H7 (cell line): ENCODE results near the gene TTLL8. TPM values are rescaled to one million over a fixed set of nuclear protein-coding genes. Genes with fewer than 3 reads are reported as not detected.

ENCODE experiments used
- DNase-seq: peaks from one replicate; pipeline ENCODE4 v3.0.0; 2012
- H3K27me3 ChIP-seq: 2 replicates; pipeline ENCODE4 v1.6.0; 2011; ENCODE audit warnings: mild to moderate bottlenecking, low read length; ENCODE audit not compliant: control insufficient read depth, insufficient read depth
- H3K36me3 ChIP-seq: replicated peaks from 2 replicates; pipeline ENCODE4 v1.5.1; 2011; ENCODE audit warnings: low read length; ENCODE audit not compliant: control insufficient read depth, insufficient read depth
- H3K4me3 ChIP-seq: 2 replicates; pipeline ENCODE4 v1.5.1; 2011; ENCODE audit warnings: low read depth, mild to moderate bottlenecking, control low read depth, low read length, moderate library complexity; ENCODE audit not compliant: insufficient read depth
- total RNA-seq: library from RNA; depleted of rRNA; stranded (reverse); fragments of >200 nt; shearing (Covaris generic); gene quantifications from 2 replicates; pipeline ENCODE4 v1.2.3, GENCODE V29; 2014; rRNA removed

Gene TTLL8
- total RNA-seq, 1 experiment from 2014 or later = not detected

DNA sequence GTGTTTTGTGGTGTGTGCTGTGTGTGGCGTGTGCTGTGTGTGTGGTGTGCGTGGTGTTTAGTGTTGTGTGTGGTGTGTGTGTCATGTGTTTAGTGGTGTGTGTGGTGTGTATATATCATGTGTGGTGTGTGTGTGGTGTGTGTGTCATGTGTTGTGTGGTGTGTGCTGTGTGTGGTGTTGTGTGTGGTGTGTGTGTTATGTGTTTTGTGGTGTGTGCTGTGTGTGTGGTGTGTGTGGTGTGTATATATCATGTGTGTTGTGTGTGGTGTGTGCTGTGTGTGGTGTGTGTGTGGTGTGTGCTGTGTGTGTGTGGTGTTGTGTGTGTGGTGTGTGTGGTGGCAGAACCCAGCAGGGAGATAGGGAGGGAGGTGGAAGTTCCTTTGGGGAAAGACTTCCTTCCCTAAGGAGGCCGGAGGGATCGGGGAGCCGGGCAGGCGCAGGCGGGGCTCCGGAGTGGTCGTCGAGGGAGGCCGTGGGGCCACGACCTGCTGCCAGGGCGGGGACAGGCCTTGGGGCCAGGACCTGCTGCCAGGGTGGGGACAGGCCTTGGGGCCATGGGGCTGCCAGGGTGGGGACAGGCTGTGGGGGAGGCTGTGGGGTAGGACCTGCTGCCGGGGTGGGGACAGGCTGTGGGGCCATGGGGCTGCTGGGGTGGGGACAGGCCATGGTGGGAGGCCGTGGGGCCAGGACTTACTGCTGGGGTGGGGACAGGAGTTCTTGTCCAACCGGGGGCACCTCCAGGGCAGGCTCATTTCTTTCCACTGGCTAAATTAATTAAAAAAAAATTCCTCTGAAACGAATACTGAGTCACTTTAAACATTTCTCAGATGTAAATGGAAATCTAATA, 82.3 kb downstream of the TTLL8 start:
- peaks cover 17% of the 10 kb centered on the region for H3K27me3 ChIP-seq
- no peaks in the 10 kb centered on the region for H3K36me3 ChIP-seq
- DNase-seq = peak; percentile 86
- no peak overlapping the region for H3K4me3 ChIP-seq

DNA sequence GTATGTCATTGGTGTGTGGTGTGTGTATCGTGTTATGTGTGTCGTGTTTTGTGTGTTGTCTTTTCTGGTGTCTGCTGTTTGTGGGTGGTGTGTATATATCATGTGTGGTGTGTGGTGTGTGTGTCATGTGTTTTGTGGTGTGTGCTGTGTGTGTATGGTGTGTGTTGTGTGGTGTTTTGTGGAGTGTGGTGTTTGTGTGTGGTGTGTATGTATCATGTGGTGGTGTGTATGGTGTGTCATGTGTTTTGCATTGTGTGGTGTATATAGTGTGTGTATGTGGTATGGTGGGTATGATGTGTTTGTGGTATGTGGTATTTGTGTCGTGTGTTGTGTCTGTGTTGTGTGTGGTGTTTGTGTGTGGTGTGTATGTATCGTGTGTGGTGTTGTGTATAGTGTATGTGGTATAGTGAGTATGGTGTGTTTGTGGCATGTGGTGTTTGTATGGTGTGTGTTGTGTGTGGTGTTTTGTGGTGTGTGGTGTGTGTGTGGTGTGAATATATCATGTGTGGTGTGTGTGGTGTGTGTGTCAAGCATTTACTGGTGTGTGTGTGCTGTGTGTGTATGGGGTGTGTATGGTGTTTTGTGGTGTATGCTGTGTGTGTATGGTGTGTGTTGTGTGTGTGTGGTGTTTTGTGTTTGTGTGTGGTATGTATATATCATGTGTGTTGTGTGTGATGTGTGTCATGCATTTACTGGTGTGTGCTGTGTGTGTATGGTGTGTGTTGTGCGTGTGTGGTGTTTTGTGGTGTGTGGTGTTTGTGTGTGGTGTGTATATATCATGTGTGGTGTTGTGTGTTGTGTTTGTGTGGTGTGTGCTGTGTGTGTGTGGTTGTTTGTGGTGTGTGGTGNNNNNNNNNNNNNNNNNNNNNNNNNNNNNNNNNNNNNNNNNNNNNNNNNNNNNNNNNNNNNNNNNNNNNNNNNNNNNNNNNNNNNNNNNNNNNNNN, 84.8 kb downstream of the TTLL8 start:
- H3K4me3 ChIP-seq = no peak overlapping the region
- H3K36me3 ChIP-seq = no peaks in the 10 kb centered on the region
- H3K27me3 ChIP-seq = peaks cover 21% of the 10 kb centered on the region
- no peak for DNase-seq

DNA sequence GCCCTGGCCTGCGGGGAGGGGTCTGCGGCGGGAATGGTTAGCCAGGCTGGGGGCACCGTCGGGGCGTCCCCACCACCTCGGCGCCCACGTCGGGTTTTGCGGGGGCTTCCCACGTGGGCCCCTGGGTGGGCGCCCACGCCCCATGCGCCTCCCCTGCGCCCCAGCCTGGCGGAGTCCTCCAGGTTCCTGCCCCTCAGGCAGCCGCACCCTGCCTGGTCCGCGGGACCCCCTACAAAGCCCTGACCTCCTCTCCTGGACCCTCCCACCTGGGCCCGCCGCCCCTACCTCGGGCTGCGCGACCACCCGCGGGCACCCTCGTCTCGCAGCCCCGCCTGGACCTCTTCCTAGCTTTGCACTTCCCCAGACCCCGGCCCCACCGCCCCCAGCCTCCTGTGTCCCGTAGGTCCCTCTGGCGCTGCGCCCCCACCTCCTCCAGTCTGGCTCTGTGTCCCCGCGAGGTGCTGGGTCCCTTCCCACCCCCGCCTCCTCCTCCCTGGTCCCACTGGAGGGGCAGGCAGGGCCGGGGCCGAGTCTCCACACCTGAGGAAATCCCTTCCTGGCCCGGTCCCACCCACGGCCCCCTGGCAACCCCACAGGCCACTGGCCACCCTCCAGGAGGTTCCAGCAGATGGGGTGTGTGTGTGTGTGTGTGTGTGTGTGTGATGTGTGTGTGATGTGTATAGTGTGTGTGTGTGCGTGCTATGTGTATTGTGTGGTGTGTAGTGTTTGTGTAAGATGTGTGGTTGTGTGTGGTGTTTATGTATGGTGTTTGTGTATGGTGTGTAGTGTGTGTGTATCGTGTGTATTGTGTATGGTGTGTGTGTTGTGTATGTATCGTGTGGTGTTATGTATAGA, 85.7 kb downstream of the TTLL8 start:
- H3K4me3 ChIP-seq = no peak overlapping the region; the same call in 1 of the 2 replicates
- peaks cover 21% of the 10 kb centered on the region for H3K27me3 ChIP-seq
- H3K36me3 ChIP-seq = no peaks in the 10 kb centered on the region
- peak; percentile 78 for DNase-seq

- Histone ChIP-seq H3K4me3 (peak overlapping the region; percentile 49), H3K27me3 (peaks cover 21% of the 10 kb centered on the region), H3K36me3 (no peaks in the 10 kb centered on the region)
- DNase-seq = peak; percentile 85
Measured at GRCh38 chr22:49971232-49972162, 86.6 kb downstream of the TTLL8 start.

DNA sequence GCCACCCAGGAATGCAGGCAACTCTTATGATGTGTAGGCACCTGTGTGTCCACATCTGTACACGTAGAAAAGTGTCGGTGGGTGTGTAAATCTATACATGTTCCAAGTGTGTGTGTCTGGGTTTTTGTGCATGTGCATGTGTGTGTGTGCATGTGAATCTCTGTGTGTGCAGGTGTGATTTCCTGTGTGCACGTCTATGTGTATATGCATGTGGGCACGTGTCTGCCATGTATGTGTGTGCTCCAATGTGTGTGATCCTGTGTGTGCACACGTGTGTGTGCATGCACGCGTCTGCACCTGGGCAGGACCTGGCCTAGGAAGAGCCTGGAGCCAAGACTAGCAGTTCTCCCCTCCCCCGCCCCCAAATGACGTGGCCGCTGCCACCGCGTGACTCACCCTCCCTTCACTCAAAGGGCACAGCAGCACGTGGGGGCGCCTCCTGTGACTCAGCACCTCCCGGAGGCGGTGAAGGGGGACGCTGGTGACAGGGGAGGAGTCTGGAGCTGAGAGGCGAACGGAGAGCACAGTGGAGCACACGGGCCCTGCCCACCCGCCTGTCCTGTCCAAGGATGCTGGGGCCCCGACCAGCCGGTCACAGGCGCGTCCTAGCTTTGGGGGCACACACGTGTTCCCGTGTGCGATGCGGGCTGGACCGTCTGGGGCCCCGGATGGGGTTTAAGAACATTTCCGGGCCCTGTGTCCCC, 87.4 kb downstream of the TTLL8 start:
- H3K27me3 ChIP-seq = peaks cover 21% of the 10 kb centered on the region
- H3K36me3 ChIP-seq = no peaks in the 10 kb centered on the region
- peak overlapping the region; percentile 49 for H3K4me3 ChIP-seq
- DNase-seq = peak; percentile 93

DNA sequence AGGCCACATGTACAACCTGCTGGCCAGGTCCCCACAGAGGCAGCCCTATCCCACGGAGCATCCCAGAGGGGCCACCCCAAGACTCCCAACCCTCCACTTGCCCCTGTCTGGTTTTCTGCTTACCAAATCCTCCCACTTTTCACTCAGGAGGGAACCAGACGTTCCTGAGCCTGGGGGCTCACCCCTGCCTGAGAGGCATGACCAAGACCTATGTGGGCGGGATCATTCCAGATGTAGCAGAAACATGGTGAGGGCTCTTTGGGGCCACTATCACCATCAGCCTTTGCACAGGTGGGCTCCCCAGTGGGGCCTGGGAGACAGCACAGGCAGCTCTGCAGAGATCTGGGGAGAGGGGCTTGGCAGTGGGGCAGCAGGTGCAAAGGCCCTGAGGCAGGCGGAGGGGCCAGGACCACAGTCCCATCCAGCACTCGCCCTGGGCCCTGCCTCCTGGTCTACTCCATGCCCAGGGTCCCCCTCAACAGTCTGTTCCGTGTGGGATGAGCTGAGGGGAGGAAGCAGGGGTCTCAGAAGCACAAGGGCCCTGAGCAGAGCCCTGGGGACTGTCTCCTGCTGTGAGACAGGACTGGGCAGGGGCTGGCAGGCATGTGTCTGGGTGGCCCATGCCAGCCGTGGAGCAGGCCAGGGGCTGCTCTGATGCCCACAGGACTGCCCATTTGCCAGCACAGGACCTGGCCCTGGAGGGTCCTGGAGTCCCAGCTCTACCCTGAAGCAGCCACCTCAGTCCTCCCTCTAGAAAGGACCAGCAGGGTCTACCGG, 88.2 kb downstream of the TTLL8 start:
- peak; percentile 57 for DNase-seq
- no peak overlapping the region for H3K4me3 ChIP-seq
- H3K36me3 ChIP-seq = no peaks in the 10 kb centered on the region
- peaks cover 21% of the 10 kb centered on the region for H3K27me3 ChIP-seq

DNA sequence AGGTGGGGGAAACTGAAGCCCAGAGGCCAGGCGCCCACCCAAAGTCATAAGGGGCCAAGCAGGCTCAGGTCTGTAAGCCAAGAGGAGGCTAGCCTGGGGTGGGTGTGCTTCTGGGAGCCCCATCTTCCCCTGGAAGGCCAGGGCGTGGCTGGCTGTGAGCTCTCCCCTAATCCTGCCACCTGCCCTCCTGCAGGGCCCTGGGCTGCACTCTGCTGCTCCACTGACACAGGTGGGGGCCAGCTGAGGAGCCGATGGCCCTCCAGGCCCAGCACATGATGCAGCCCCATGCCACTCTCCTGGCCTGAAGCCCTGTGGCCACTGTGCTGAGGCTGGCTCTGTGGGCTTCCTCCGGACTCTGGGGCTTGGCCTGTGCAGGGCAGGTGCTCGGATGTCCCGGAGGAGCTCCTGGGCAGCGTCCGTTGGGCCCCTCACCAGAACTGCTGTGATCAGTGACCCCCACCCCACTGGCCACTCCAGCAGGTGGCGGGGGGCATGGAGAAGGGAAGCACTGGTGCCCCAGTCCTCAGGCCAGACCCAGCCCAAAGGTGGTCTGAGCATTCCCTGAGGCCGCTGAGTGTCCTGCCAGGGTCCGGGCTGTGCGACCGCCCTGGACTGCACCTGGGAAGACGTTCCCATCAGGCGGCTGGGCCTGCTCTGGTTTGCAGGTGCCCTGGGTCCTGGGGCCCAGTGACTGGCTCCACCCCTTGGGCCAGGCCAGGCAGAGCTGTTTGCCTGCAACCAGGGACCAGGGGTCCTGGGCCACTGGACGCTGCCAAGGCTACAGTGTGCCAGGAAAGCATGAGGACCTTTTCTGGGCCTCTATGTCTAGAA, 89.1 kb downstream of the TTLL8 start:
- peak; percentile 69 for DNase-seq

More for the DNA sequence above, 89.1 kb downstream of the TTLL8 start:
- Histone ChIP-seq H3K4me3 (no peak overlapping the region), H3K27me3 (peaks cover 21% of the 10 kb centered on the region), H3K36me3 (no peaks in the 10 kb centered on the region)

Other genes starting within 250 kb of the TTLL8 start
- gene BRD1, start 230.4 kb downstream of the TTLL8 start, total RNA-seq = 24.9 and 29.5 TPM in 2 replicates
- 23.1 and 25.0 TPM in 2 replicates for gene ZBED4, start 204.5 kb downstream of the TTLL8 start, total RNA-seq
- 28.5 and 32.9 TPM in 2 replicates for gene ALG12, start 139.9 kb downstream of the TTLL8 start, total RNA-seq
- 22.8 and 45.6 TPM in 2 replicates for gene CRELD2, start 139.7 kb downstream of the TTLL8 start, total RNA-seq
- gene PIM3, start 97.5 kb downstream of the TTLL8 start, total RNA-seq = 71.2 and 79.7 TPM in 2 replicates
- 0.04 TPM in 1 of 2 replicates, not detected in the other for gene IL17REL, start 45.5 kb downstream of the TTLL8 start, total RNA-seq
- 0.14 TPM in 1 of 2 replicates, not detected in the other for gene MLC1, start 27.1 kb upstream of the TTLL8 start, total RNA-seq
- not detected in 2 replicates for gene MOV10L1, start 31.7 kb upstream of the TTLL8 start, total RNA-seq
- 2.2 and 2.6 TPM in 2 replicates for gene PANX2, start 112.4 kb upstream of the TTLL8 start, total RNA-seq
- gene TRABD, start 127.6 kb upstream of the TTLL8 start, total RNA-seq = 83.1 and 84.6 TPM in 2 replicates
- 27.8 and 29.9 TPM in 2 replicates for gene SELENOO, start 142.7 kb upstream of the TTLL8 start, total RNA-seq
- 24.0 and 31.6 TPM in 2 replicates for gene TUBGCP6, start 186.7 kb upstream of the TTLL8 start, total RNA-seq
- 15.7 and 22.4 TPM in 2 replicates for gene HDAC10, start 193.0 kb upstream of the TTLL8 start, total RNA-seq
- gene MAPK12, start 203.4 kb upstream of the TTLL8 start, total RNA-seq = 21.2 and 23.8 TPM in 2 replicates
- 1.4 and 2.4 TPM in 2 replicates for gene MAPK11, start 212.1 kb upstream of the TTLL8 start, total RNA-seq
- 33.4 and 39.8 TPM in 2 replicates for gene PLXNB2, start 249.3 kb upstream of the TTLL8 start, total RNA-seq